CD4-positive, alpha-beta T cell (primary cell): ENCODE data around the gene ABHD17C. TPM values are rescaled to one million over a fixed set of nuclear protein-coding genes. Genes with fewer than 3 reads are reported as not detected.

Experiments used
- ATAC-seq: fragments of 200-7000 bp; cut with Tn5 transposase; one replicate; pipeline ENCODE4 v1.10.0; 2022; ENCODE audit warnings: mild to moderate bottlenecking; ENCODE audit not compliant: poor library complexity
- CTCF ChIA-PET: fragments of 350-600 bp; sonication (Branson Sonifier 250); formaldehyde crosslinking; loops from one replicate; lab custom pipeline; 2021; ENCODE audit warnings: antibody characterized with exemption, inconsistent platforms; lab: Charles Lee
- POLR2A ChIA-PET: fragments of 350-600 bp; sonication (Branson Sonifier 250); formaldehyde crosslinking; loops from one replicate; lab custom pipeline; 2021; ENCODE audit warnings: antibody characterized with exemption, inconsistent platforms; lab: Charles Lee
- DNase-seq, 14 experiments: peaks; one replicate each; pipeline ENCODE4 v3.0.0-alpha.2; 2013 to 2020; ENCODE audit warnings: mixed read lengths in 2 of 14
- H3K27ac ChIP-seq, 2 donors: one replicate each; pipeline versions ENCODE4 v1.5.1 to v1.7.0; 2013; ENCODE audit warnings: low read length in 2 of 2, low read depth in 1 of 2, mild to moderate bottlenecking in 1 of 2
- H3K27me3 ChIP-seq, 2 experiments: 1 replicate in 1 of 2; 2 replicates in 1 of 2; pipeline versions ENCODE4 v1.6.1 to v1.7.0; 2013; ENCODE audit warnings: low read length in 2 of 2, control low read depth in 1 of 2, mild to moderate bottlenecking in 1 of 2, moderate library complexity in 1 of 2; ENCODE audit not compliant: insufficient read depth in 2 of 2, control insufficient read depth in 1 of 2
- H3K36me3 ChIP-seq: one replicate; pipeline ENCODE4 v1.6.1; 2013; ENCODE audit warnings: low read length, control low read depth; ENCODE audit not compliant: insufficient read depth
- H3K4me1 ChIP-seq: one replicate; pipeline ENCODE4 v1.6.1; 2013; ENCODE audit warnings: low read length, control low read depth; ENCODE audit not compliant: insufficient read depth
- H3K4me3 ChIP-seq: one replicate; pipeline ENCODE4 v1.5.1; 2013; ENCODE audit warnings: mild to moderate bottlenecking, low read length, moderate library complexity
- H3K9me3 ChIP-seq, 2 experiments: 1 replicate in 1 of 2; 2 replicates in 1 of 2; pipeline versions ENCODE4 v1.6.1 to v1.7.0; 2013; ENCODE audit warnings: low read length in 2 of 2, mild to moderate bottlenecking in 2 of 2, control low read depth in 1 of 2, moderate library complexity in 1 of 2; ENCODE audit not compliant: control insufficient read depth in 1 of 2, insufficient read depth in 1 of 2
- H3K27ac Mint-ChIP-seq: one replicate; pipeline ENCODE4 v1.8.0; 2020; ENCODE audit warnings: mixed read lengths
- H3K27me3 Mint-ChIP-seq: one replicate; pipeline ENCODE4 v1.8.0; 2021; ENCODE audit warnings: mixed read lengths
- H3K36me3 Mint-ChIP-seq: one replicate; pipeline ENCODE4 v1.8.0; 2021; ENCODE audit warnings: low read depth, mixed read lengths
- H3K4me1 Mint-ChIP-seq: one replicate; pipeline ENCODE4 v1.8.0; 2021; ENCODE audit warnings: low read depth, mixed read lengths
- H3K4me3 Mint-ChIP-seq: one replicate; pipeline ENCODE4 v1.8.0; 2020; ENCODE audit warnings: mild to moderate bottlenecking, mixed read lengths
- H3K9me3 Mint-ChIP-seq: one replicate; pipeline ENCODE4 v1.8.0; 2020; ENCODE audit warnings: mixed read lengths
- CTCF ChIP-seq: fragments of 200-600 bp; IDR thresholded peaks from one replicate; pipeline ENCODE4 v1.8.0; 2022; ENCODE audit warnings: antibody characterized with exemption, mild to moderate bottlenecking
- intact Hi-C, 2 experiments: fragments of 100-400 bp; cut with DNase I in 1 of 2; cut with micrococcal nuclease in 1 of 2; formaldehyde crosslinking; loops; one replicate each; pipeline versions ENCODE4 v1.15.1 to v1.9.0; 2023 to 2025; cut with DNase I, micrococcal nuclease
- total RNA-seq, 174 experiments: library from RNA in 2 of 174; stranded (reverse) in 2 of 174; gene quantifications; one replicate each; pipeline ENCODE4 v1.2.3 and lab custom pipeline; 2021 to 2026

The ABHD17C gene
- total RNA-seq, 2 experiments from 2014 or later: 0.33 to 0.59 TPM

- intact Hi-C loops: no loop called here
- H3K27me3 ChIP-seq: no peaks in the 10 kb centered on the region
Measured at GRCh38 chr15:80727196-80727595, 32.1 kb downstream of the ABHD17C start.

GRCh38 chr15:80727596-80727995 is 32.5 kb downstream of the ABHD17C start:
- ChIA-PET CTCF (interaction anchor here (0.6 kb wide), 1 partner anchor 11 kb away, joined by 3 read pairs; no protein-coding TSS in a partner anchor), POLR2A (no interaction called here)
- no peaks in the 10 kb centered on the region for H3K4me1 ChIP-seq
- intact Hi-C loops: no loop called here
- DNase-seq (no peak), ATAC-seq (no peak)
- H3K4me3 ChIP-seq: no peak overlapping the region
- H3K9me3 ChIP-seq: peaks cover 0 to 7% of the 10 kb centered on the region in 2 experiments
- H3K4me3 Mint-ChIP-seq: no peak overlapping the region
- no peak overlapping the region for H3K27ac ChIP-seq
- no peaks in the 10 kb centered on the region for H3K9me3 Mint-ChIP-seq
- H3K4me1 Mint-ChIP-seq: no peaks in the 10 kb centered on the region
- no peak for TF ChIP-seq CTCF
- no peaks in the 10 kb centered on the region for H3K36me3 ChIP-seq
- no peaks in the 10 kb centered on the region for H3K27me3 Mint-ChIP-seq
- H3K27ac Mint-ChIP-seq: no peak overlapping the region
- H3K36me3 Mint-ChIP-seq: no peaks in the 10 kb centered on the region
- H3K27me3 ChIP-seq: no peaks in the 10 kb centered on the region

More at GRCh38 chr15:80727196-80727595, 32.1 kb downstream of the ABHD17C start:
- Histone ChIP-seq H3K9me3 (peaks cover 0 to 7% of the 10 kb centered on the region in 2 experiments), H3K4me3 (no peak overlapping the region), H3K36me3 (no peaks in the 10 kb centered on the region), H3K27ac (no peak overlapping the region), H3K4me1 (no peaks in the 10 kb centered on the region)
- H3K36me3 Mint-ChIP-seq: no peaks in the 10 kb centered on the region
- DNase-seq (no peak), ATAC-seq (no peak)
- H3K4me1 Mint-ChIP-seq: no peaks in the 10 kb centered on the region
- H3K27ac Mint-ChIP-seq: no peak overlapping the region
- no peak for TF ChIP-seq CTCF
- H3K4me3 Mint-ChIP-seq: no peak overlapping the region
- CTCF ChIA-PET: no interaction called here
- no peaks in the 10 kb centered on the region for H3K27me3 Mint-ChIP-seq
- no peaks in the 10 kb centered on the region for H3K9me3 Mint-ChIP-seq
- POLR2A ChIA-PET: no interaction called here

- DNase-seq (no peak), ATAC-seq (no peak)
- Histone ChIP-seq H3K27me3 (no peaks in the 10 kb centered on the region), H3K27ac (no peak overlapping the region), H3K9me3 (peaks cover 0 to 7% of the 10 kb centered on the region in 2 experiments), H3K4me1 (no peaks in the 10 kb centered on the region), H3K4me3 (no peak overlapping the region), H3K36me3 (no peaks in the 10 kb centered on the region)
- TF ChIP-seq CTCF: no peak
- no peaks in the 10 kb centered on the region for H3K36me3 Mint-ChIP-seq
- H3K27me3 Mint-ChIP-seq: no peaks in the 10 kb centered on the region
- H3K4me3 Mint-ChIP-seq: no peak overlapping the region
- POLR2A ChIA-PET: no interaction called here
- intact Hi-C loops: no loop called here
- CTCF ChIA-PET: no interaction called here
- no peaks in the 10 kb centered on the region for H3K9me3 Mint-ChIP-seq
- H3K4me1 Mint-ChIP-seq: no peaks in the 10 kb centered on the region
- H3K27ac Mint-ChIP-seq: no peak overlapping the region
Measured at GRCh38 chr15:80730387-80730786, 35.3 kb downstream of the ABHD17C start.
